IMR-90 (cell line): Measurements from ENCODE around the gene EML1.

Experiments
- CEBPB ChIP-seq: IDR thresholded peaks from 2 replicates; pipeline ENCODE4 v1.6.1; 2012; ENCODE audit warnings: low read depth, low read length, improper control_type of control experiment
- CHD1 ChIP-seq: IDR thresholded peaks from 2 replicates; pipeline ENCODE4 v1.6.1; 2012; ENCODE audit warnings: low read depth, low read length, improper control_type of control experiment
- CTCF ChIP-seq: conservative IDR thresholded peaks from 2 replicates; pipeline ENCODE4 v1.5.1; 2012; ENCODE audit warnings: mild to moderate bottlenecking, low read depth, low read length, improper control_type of control experiment
- MAZ ChIP-seq: IDR thresholded peaks from 2 replicates; pipeline ENCODE4 v1.6.1; 2012; ENCODE audit warnings: low read depth, mild to moderate bottlenecking, low read length, improper control_type of control experiment, moderate library complexity, borderline replicate concordance
- POLR2A ChIP-seq: IDR thresholded peaks from 2 replicates; pipeline ENCODE4 v1.6.1; 2012; ENCODE audit warnings: mild to moderate bottlenecking, low read depth, low read length
- RAD21 ChIP-seq: IDR thresholded peaks from 2 replicates; pipeline ENCODE4 v1.6.1; 2012; ENCODE audit warnings: low read length, improper control_type of control experiment
- RCOR1 ChIP-seq: IDR thresholded peaks from 2 replicates; pipeline ENCODE4 v1.6.1; 2012; ENCODE audit warnings: mild to moderate bottlenecking, low read length, improper control_type of control experiment; ENCODE audit not compliant: insufficient replicate concordance
- RFX5 ChIP-seq: IDR thresholded peaks from 2 replicates; pipeline ENCODE4 v1.8.0; 2012; ENCODE audit warnings: low read depth, mild to moderate bottlenecking, low read length, moderate library complexity
- SMC3 ChIP-seq: fragments of 150-350 bp; IDR thresholded peaks from 2 replicates; pipeline ENCODE4 v1.6.1; 2016; ENCODE audit warnings: low read depth, mild to moderate bottlenecking, antibody characterized with exemption, low read length, moderate library complexity

GRCh38 chr14:99862136-99862535, 68.9 kb downstream of the EML1 start:
- no peak for TF ChIP-seq RFX5
- no peak for TF ChIP-seq CTCF
- no peak for TF ChIP-seq POLR2A
- TF ChIP-seq RAD21, result no peak
- TF ChIP-seq SMC3, result no peak
- no peak for TF ChIP-seq RCOR1
- TF ChIP-seq CHD1, result no peak
- TF ChIP-seq MAZ, result no peak
- no peak for TF ChIP-seq CEBPB
